PC-3 (cell line): Measurements from ENCODE around the gene FGB. TPM values are rescaled to one million over a fixed set of nuclear protein-coding genes. Genes with fewer than 3 reads are reported as not detected.
"Not testable (repeated sequence)": the region's sequence is repeated elsewhere in the genome, so short reads cannot be mapped to it uniquely, and the experiment has no call there.

Source experiments
- ATAC-seq: fragments of 200-7000 bp; cut with Tn5 transposase; 2 replicates; pipeline ENCODE4 v1.9.1; 2020; ENCODE audit warnings: mild to moderate bottlenecking, moderate library complexity
- BruUV-seq: library from RNA; stranded (reverse); fragments of 400-500 nt; replicated peaks from 2 replicates; lab custom pipeline; 2021; lab: Mats Ljungman, UMichigan
- CTCF ChIA-PET: fragments of 300-600 bp; sonication (Branson Sonifier 250); formaldehyde crosslinking; loops from one replicate; lab custom pipeline; 2022; ENCODE audit warnings: antibody characterized with exemption; lab: Charles Lee
- POLR2A ChIA-PET: fragments of 300-600 bp; sonication (Branson Sonifier 250); formaldehyde crosslinking; loops from one replicate; lab custom pipeline; 2022; ENCODE audit warnings: antibody characterized with exemption; ENCODE audit not compliant: unreplicated experiment; lab: Charles Lee
- DNase-seq: peaks from one replicate; pipeline ENCODE4 v3.0.0-alpha.2; 2015
- H2AFZ ChIP-seq: fragments of 300-600 bp; sonication (generic); 2 replicates; pipeline ENCODE4 v1.6.0; 2016; ENCODE audit warnings: antibody characterized with exemption, low read length
- H3F3A ChIP-seq: fragments of 300-600 bp; sonication (generic); one replicate; pipeline ENCODE4 v1.6.0; 2017; ENCODE audit warnings: antibody characterized with exemption, low read length, control low read depth, mild to moderate bottlenecking; ENCODE audit not compliant: unreplicated experiment
- H3K27ac ChIP-seq: fragments of 300-600 bp; sonication (generic); 2 replicates; pipeline ENCODE4 v1.5.1; 2016; ENCODE audit warnings: mild to moderate bottlenecking, low read length
- H3K27me3 ChIP-seq: fragments of 300-600 bp; sonication (generic); 2 replicates; pipeline ENCODE4 v1.6.1; 2016; ENCODE audit warnings: low read length, mixed read lengths
- H3K36me3 ChIP-seq: fragments of 300-600 bp; sonication (generic); 2 replicates; pipeline ENCODE4 v1.6.1; 2016; ENCODE audit warnings: low read depth, mixed run types, low read length, mixed read lengths
- H3K4me1 ChIP-seq: fragments of 300-600 bp; sonication (generic); 2 replicates; pipeline ENCODE4 v1.5.1; 2016; ENCODE audit warnings: low read length; ENCODE audit not compliant: insufficient read depth
- H3K4me2 ChIP-seq: fragments of 300-600 bp; sonication (generic); 2 replicates; pipeline ENCODE4 v1.6.0; 2016; ENCODE audit warnings: low read length
- H3K4me3 ChIP-seq: fragments of 300-600 bp; sonication (generic); 2 replicates; pipeline ENCODE4 v1.5.1; 2016; ENCODE audit warnings: mild to moderate bottlenecking, low read length, mixed read lengths
- H3K79me2 ChIP-seq: fragments of 300-600 bp; sonication (generic); 2 replicates; pipeline ENCODE4 v1.6.1; 2017; ENCODE audit warnings: low read length, mixed read lengths
- H3K9ac ChIP-seq: fragments of 300-600 bp; sonication (generic); 2 replicates; pipeline ENCODE4 v1.6.0; 2016; ENCODE audit warnings: mild to moderate bottlenecking, low read length
- H3K9me2 ChIP-seq: fragments of 300-600 bp; sonication (generic); replicated peaks from 2 replicates; pipeline ENCODE4 v1.6.1; 2016; ENCODE audit warnings: mixed run types, low read length, mixed read lengths
- H3K9me3 ChIP-seq: fragments of 300-600 bp; sonication (generic); 2 replicates; pipeline ENCODE4 v1.6.1; 2016; ENCODE audit warnings: low read length, mixed read lengths
- H4K20me1 ChIP-seq: fragments of 300-600 bp; sonication (generic); 2 replicates; pipeline ENCODE4 v1.6.1; 2016; ENCODE audit warnings: low read length, mixed read lengths
- CTCF ChIP-seq: fragments of 300-600 bp; sonication (generic); conservative IDR thresholded peaks from 2 replicates; pipeline ENCODE4 v1.5.1; 2017; ENCODE audit warnings: antibody characterized with exemption, low read depth, mild to moderate bottlenecking, low read length
- EZH2 ChIP-seq: fragments of 300-600 bp; sonication (generic); IDR thresholded peaks from one replicate; pipeline ENCODE4 v1.6.1; 2017; ENCODE audit warnings: antibody characterized with exemption, mild to moderate bottlenecking, low read length; ENCODE audit not compliant: unreplicated experiment
- EZH2phosphoT487 ChIP-seq: fragments of 300-600 bp; sonication (generic); IDR thresholded peaks from 2 replicates; pipeline ENCODE4 v1.6.1; 2018; ENCODE audit warnings: mild to moderate bottlenecking, antibody characterized with exemption, low read length, borderline replicate concordance
- intact Hi-C: fragments of 100-400 bp; cut with micrococcal nuclease; formaldehyde crosslinking; loops from 2 replicates; pipeline ENCODE4 v1.9.0; 2023
- total RNA-seq: library from RNA; depleted of rRNA; stranded (reverse); fragments of >200 nt; gene quantifications from 2 replicates; pipeline ENCODE4 v1.2.3, GENCODE V29; 2014

The FGB gene
- total RNA-seq, 1 experiment from 2014 or later = 0.36 TPM

- no peak overlapping the region for H3K4me3 ChIP-seq
- BruUV-seq = no TSS peak
- peaks cover 15% of the 10 kb centered on the region for H3K4me1 ChIP-seq
- H3K9me3 ChIP-seq = no peaks in the 10 kb centered on the region
- ChIA-PET POLR2A (no interaction called here), CTCF (no interaction called here)
- no peaks in the 10 kb centered on the region for H3K9me2 ChIP-seq
- ATAC-seq = no peak
- no peaks in the 10 kb centered on the region for H3K36me3 ChIP-seq
- H4K20me1 ChIP-seq = no peaks in the 10 kb centered on the region
- H3K27ac ChIP-seq = no peak overlapping the region
- no peak overlapping the region for H3K4me2 ChIP-seq
- H3F3A ChIP-seq = no peaks in the 10 kb centered on the region
- no peaks in the 10 kb centered on the region for H3K79me2 ChIP-seq
- DNase-seq = no peak
- H3K9ac ChIP-seq = no peak overlapping the region
- no peaks in the 10 kb centered on the region for H3K27me3 ChIP-seq
- intact Hi-C loops = no loop called here
- no peak overlapping the region for H2AFZ ChIP-seq
- no peak for TF ChIP-seq EZH2
- no peak for TF ChIP-seq EZH2phosphoT487
- no peak for TF ChIP-seq CTCF
Measured at GRCh38 chr4:154593868-154594267, 31.1 kb downstream of the FGB start.

GRCh38 chr4:154594343-154594742 is 31.5 kb downstream of the FGB start:
- CTCF ChIA-PET, POLR2A ChIA-PET, H4K20me1 ChIP-seq, H3K36me3 ChIP-seq, H3K4me3 ChIP-seq, H3K27me3 ChIP-seq, H3K4me2 ChIP-seq, H3K27ac ChIP-seq, H3F3A ChIP-seq, H3K79me2 ChIP-seq, H2AFZ ChIP-seq, ATAC-seq, intact Hi-C loops, H3K9ac ChIP-seq, DNase-seq, H3K9me2 ChIP-seq, BruUV-seq, H3K9me3 ChIP-seq: not testable (repeated sequence)
- peaks cover 15% of the 10 kb centered on the region for H3K4me1 ChIP-seq

GRCh38 chr4:154595807-154596206 is 33.0 kb downstream of the FGB start:
- no peak overlapping the region; the same call in 1 of the 2 replicates for H3K27ac ChIP-seq
- BruUV-seq = no TSS peak
- no peaks in the 10 kb centered on the region for H3K9me3 ChIP-seq
- peak overlapping the region; percentile 21; the same call in 1 of the 2 replicates for H3K4me2 ChIP-seq
- H3K4me3 ChIP-seq = no peak overlapping the region
- intact Hi-C loops = no loop called here
- H3K9me2 ChIP-seq = no peaks in the 10 kb centered on the region
- POLR2A ChIA-PET = no interaction called here
- CTCF ChIA-PET = interaction anchor here (0.8 kb wide), 1 partner anchor 37 kb away, joined by 3 read pairs; no protein-coding TSS in a partner anchor
- H3F3A ChIP-seq = no peaks in the 10 kb centered on the region
- no peaks in the 10 kb centered on the region for H4K20me1 ChIP-seq
- ATAC-seq (peak; percentile 70), DNase-seq (peak; percentile 75)
- no peak overlapping the region for H2AFZ ChIP-seq
- H3K4me1 ChIP-seq = peaks cover 15% of the 10 kb centered on the region
- H3K27me3 ChIP-seq = no peaks in the 10 kb centered on the region
- no peaks in the 10 kb centered on the region for H3K36me3 ChIP-seq
- H3K79me2 ChIP-seq = no peaks in the 10 kb centered on the region
- TF ChIP-seq CTCF = no peak
- TF ChIP-seq EZH2phosphoT487 = no peak
- TF ChIP-seq EZH2 = no peak
- H3K9ac ChIP-seq = no peak overlapping the region

- H3K27me3 ChIP-seq, H3K36me3 ChIP-seq, H3K9me2 ChIP-seq, CTCF ChIA-PET, ATAC-seq, H3K27ac ChIP-seq, H3K79me2 ChIP-seq, H2AFZ ChIP-seq, POLR2A ChIA-PET, BruUV-seq, intact Hi-C loops, H3K9ac ChIP-seq, H3K9me3 ChIP-seq, H3K4me2 ChIP-seq, H3F3A ChIP-seq, H4K20me1 ChIP-seq, H3K4me3 ChIP-seq, DNase-seq: not testable (repeated sequence)
- H3K4me1 ChIP-seq = peaks cover 16% of the 10 kb centered on the region
Measured at GRCh38 chr4:154597281-154597680, 34.5 kb downstream of the FGB start.
